ENCODE data around the gene CRYZL1. TPM values are rescaled to one million over a fixed set of nuclear protein-coding genes. Genes with fewer than 3 reads are reported as not detected.

The CRYZL1 gene
- total RNA-seq, 1 experiment from 2014 or later = 13.5 TPM

- no peak for DNase-seq
- Histone ChIP-seq H3K9me3 (ENCODE audit: control insufficient read depth, low read depth, low read length) (no peaks in the 10 kb centered on the region), H3K23me2 (ENCODE audit: insufficient read length, low read depth, low read length, poor library complexity, severe bottlenecking) (no peaks in the 10 kb centered on the region), H3T11ph (ENCODE audit: low read length) (no peak overlapping the region), H3K79me1 (ENCODE audit: insufficient read depth, low read depth, low read length, poor library complexity, severe bottlenecking) (no peaks in the 10 kb centered on the region), H4K91ac (ENCODE audit: insufficient read length, low read depth, low read length) (no peak overlapping the region), H2BK20ac (ENCODE audit: low read depth, low read length, poor library complexity, severe bottlenecking) (no peak overlapping the region), H2BK15ac (ENCODE audit: low read depth, low read length) (no peak overlapping the region), H3K14ac (ENCODE audit: insufficient read depth, low read length) (no peak overlapping the region), H4K20me1 (ENCODE audit: control insufficient read depth, insufficient read depth, insufficient read length) (no peaks in the 10 kb centered on the region), H2BK5ac (ENCODE audit: insufficient read length, low read length) (no peak overlapping the region), H3K4me1 (ENCODE audit: insufficient read depth, low read length) (no peaks in the 10 kb centered on the region), H4K8ac (replicated peaks; ENCODE audit: insufficient read length, low read depth, low read length) (no peak overlapping the region), H2BK12ac (ENCODE audit: insufficient read length, low read depth, low read length) (no peak overlapping the region), H3K79me2 (ENCODE audit: insufficient read depth, low read length) (no peaks in the 10 kb centered on the region), H3K23ac (ENCODE audit: insufficient read length, low read depth, low read length) (no peak overlapping the region), H3K18ac (ENCODE audit: insufficient read length, low read depth, low read length) (no peak overlapping the region), H3K27me3 (ENCODE audit: insufficient read depth, low read length) (no peaks in the 10 kb centered on the region), H4K5ac (ENCODE audit: insufficient read length, low read depth, low read length) (no peak overlapping the region), H3K9ac (ENCODE audit: extremely low read depth, insufficient read length, low read length) (no peak overlapping the region), H2BK120ac (ENCODE audit: low read depth, low read length, poor library complexity, severe bottlenecking) (no peak overlapping the region), H3K56ac (ENCODE audit: insufficient read length, low read depth, low read length) (no peak overlapping the region), H3K27ac (ENCODE audit: insufficient read length, low read depth, low read length) (no peak overlapping the region), H3K4me2 (ENCODE audit: insufficient read depth, insufficient read length, low read length) (no peak overlapping the region), H3K4ac (ENCODE audit: low read depth, low read length) (no peak overlapping the region), H2AK5ac (ENCODE audit: insufficient read length, low read length) (no peak overlapping the region), H2AFZ (ENCODE audit: low read length) (no peak overlapping the region)
- Mint-ChIP-seq H3K27me3 (ENCODE audit: low read depth) (no peaks in the 10 kb centered on the region), H3K9me3 (no peaks in the 10 kb centered on the region), H3K4me1 (no peaks in the 10 kb centered on the region), H3K36me3 (ENCODE audit: insufficient read depth in 1 of 3, low read depth in 3 of 3) (peaks cover 26 to 59% (median 55%) of the 10 kb centered on the region in 3 experiments; a peak in 6 of 7 replicates), H3K27ac (no peak overlapping the region), H3K4me3 (no peak overlapping the region)
- no CpG with 5 or more reads among the region's 2 CpGs for WGBS (ENCODE audit: extremely low coverage, insufficient read length, low lambda C conversion rate)
- TF ChIP-seq, protein P1, sequence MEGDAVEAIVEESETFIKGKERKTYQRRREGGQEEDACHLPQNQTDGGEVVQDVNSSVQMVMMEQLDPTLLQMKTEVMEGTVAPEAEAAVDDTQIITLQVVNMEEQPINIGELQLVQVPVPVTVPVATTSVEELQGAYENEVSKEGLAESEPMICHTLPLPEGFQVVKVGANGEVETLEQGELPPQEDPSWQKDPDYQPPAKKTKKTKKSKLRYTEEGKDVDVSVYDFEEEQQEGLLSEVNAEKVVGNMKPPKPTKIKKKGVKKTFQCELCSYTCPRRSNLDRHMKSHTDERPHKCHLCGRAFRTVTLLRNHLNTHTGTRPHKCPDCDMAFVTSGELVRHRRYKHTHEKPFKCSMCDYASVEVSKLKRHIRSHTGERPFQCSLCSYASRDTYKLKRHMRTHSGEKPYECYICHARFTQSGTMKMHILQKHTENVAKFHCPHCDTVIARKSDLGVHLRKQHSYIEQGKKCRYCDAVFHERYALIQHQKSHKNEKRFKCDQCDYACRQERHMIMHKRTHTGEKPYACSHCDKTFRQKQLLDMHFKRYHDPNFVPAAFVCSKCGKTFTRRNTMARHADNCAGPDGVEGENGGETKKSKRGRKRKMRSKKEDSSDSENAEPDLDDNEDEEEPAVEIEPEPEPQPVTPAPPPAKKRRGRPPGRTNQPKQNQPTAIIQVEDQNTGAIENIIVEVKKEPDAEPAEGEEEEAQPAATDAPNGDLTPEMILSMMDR (conservative IDR thresholded peaks at IDR 0.05) = no peak
Observed at GRCh38 chr21:33568448-33568847, 73.1 kb downstream of the CRYZL1 start.
